ENCODE measurements around the gene ENTPD1. TPM values are rescaled to one million over a fixed set of nuclear protein-coding genes. Genes with fewer than 3 reads are reported as not detected.
"Not testable (repeated sequence)": the region's sequence is repeated elsewhere in the genome, so short reads cannot be mapped to it uniquely, and the experiment has no call there.

ENTPD1 gene
- total RNA-seq, 1 donor from 2014 or later, result 8.9 TPM

DNA sequence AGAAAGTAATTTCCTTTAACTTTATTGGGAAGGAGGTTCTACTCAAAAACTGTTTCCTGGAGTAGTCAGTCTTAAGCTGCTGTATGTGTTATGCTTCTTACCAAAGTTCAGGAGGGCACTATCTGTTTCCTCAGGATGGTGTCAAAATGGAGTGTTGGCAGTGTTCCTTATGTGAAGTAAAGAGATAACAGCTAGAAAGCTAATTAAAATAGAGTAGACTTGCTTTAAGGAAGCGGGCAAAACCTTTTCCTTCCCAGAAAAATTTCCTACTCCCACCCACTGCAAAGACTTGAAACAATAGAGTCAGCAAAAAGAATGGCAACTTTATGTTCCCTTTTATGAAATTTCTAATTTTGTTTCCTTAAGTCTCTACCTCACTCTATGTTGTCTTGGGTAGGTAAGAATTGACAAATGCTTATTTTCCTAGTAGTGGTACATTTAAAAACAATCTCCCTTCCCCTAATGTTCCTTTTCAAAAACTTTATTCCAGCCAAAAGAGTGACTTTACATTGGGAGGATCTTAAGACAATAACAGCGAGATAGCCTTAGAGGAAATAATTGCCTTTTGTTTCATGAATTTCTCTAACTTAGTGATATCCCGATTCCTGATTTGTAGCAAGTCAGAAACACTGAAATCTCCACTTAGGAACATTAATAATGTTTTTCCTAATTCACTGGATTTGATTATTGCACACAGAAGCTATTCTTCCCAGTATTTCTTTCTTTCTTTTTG, 26.5 kb upstream of the ENTPD1 start:
- H3K27me3 ChIP-seq (ENCODE audit: control insufficient read depth in 3 of 3, insufficient read depth in 3 of 3, low read length in 3 of 3), result no peaks in the 10 kb centered on the region
- no peaks in the 10 kb centered on the region for H3K9me3 ChIP-seq (ENCODE audit: control insufficient read depth in 3 of 3, low read length in 3 of 3)
- no peaks in the 10 kb centered on the region for H3K36me3 ChIP-seq (ENCODE audit: control insufficient read depth in 3 of 3, insufficient read depth in 3 of 3, low read length in 3 of 3)
- no peak overlapping the region for H3K4me3 ChIP-seq (ENCODE audit: low read length in 3 of 3)
- peaks cover 0 to 3% (median 0%) of the 10 kb centered on the region in 3 donors for H3K4me1 ChIP-seq (ENCODE audit: control insufficient read depth in 3 of 3, insufficient read depth in 3 of 3, low read length in 3 of 3)
- H3K27ac ChIP-seq (ENCODE audit: low read depth, low read length), result no peak overlapping the region
- no peak overlapping the region for H3K9ac ChIP-seq (ENCODE audit: low read depth in 1 of 3, low read length in 3 of 3)

DNA sequence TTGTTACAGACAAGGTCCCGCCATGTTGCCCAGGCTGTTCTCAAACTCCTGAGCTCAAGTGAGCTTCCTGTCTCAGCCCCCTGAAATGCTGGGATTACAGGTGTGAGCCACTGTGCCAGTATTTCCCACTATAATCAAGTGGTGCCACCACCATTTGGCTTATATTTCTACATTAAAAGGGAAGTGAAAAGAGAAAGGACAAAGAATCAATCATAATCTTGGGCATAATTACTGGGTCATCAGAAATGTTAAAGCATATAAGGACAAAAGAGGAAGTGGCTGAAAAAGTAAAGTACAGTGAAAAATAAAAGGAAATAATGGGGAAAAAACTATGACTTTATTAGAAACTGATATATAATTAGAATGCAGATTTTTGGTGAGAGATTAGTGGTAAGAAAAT, 25.7 kb upstream of the ENTPD1 start:
- no peaks in the 10 kb centered on the region for H3K36me3 ChIP-seq (ENCODE audit: control insufficient read depth in 3 of 3, insufficient read depth in 3 of 3, low read length in 3 of 3)
- H3K4me3 ChIP-seq (ENCODE audit: low read length in 3 of 3), result no peak overlapping the region
- no peaks in the 10 kb centered on the region for H3K27me3 ChIP-seq (ENCODE audit: control insufficient read depth in 3 of 3, insufficient read depth in 3 of 3, low read length in 3 of 3)
- no peak overlapping the region for H3K27ac ChIP-seq (ENCODE audit: low read depth, low read length)
- H3K9ac ChIP-seq (ENCODE audit: low read depth in 1 of 3, low read length in 3 of 3), result no peak overlapping the region
- peaks cover 0 to 3% (median 0%) of the 10 kb centered on the region in 3 donors for H3K4me1 ChIP-seq (ENCODE audit: control insufficient read depth in 3 of 3, insufficient read depth in 3 of 3, low read length in 3 of 3)
- no peaks in the 10 kb centered on the region for H3K9me3 ChIP-seq (ENCODE audit: control insufficient read depth in 3 of 3, low read length in 3 of 3)

DNA sequence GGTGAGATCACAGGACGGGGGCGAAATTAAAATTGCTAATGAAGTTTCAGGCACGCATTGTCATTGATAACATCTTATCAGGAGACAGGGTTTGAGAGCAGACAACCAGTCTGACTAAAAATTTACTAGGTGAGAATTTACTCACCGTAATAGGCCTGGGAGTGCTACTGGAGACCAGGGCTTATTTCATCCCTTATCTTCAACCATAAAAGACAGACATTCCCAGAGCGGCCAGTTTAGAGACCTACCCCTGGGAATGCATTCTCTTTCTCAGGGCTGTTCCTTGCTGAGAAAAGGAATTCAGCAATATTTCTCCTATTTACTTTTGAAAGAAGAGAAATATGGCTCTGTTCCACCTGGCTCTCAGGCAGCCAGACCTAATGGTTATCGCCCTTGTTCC, 23.1 kb upstream of the ENTPD1 start:
- not testable (repeated sequence) for H3K36me3 ChIP-seq (ENCODE audit: control insufficient read depth in 3 of 3, insufficient read depth in 3 of 3, low read length in 3 of 3); H3K9ac ChIP-seq (ENCODE audit: low read depth in 1 of 3, low read length in 3 of 3); H3K4me3 ChIP-seq (ENCODE audit: low read length in 3 of 3); H3K9me3 ChIP-seq (ENCODE audit: control insufficient read depth in 3 of 3, low read length in 3 of 3); H3K27me3 ChIP-seq (ENCODE audit: control insufficient read depth in 3 of 3, insufficient read depth in 3 of 3, low read length in 3 of 3); H3K4me1 ChIP-seq (ENCODE audit: control insufficient read depth in 3 of 3, insufficient read depth in 3 of 3, low read length in 3 of 3); H3K27ac ChIP-seq (ENCODE audit: low read depth, low read length)

DNA sequence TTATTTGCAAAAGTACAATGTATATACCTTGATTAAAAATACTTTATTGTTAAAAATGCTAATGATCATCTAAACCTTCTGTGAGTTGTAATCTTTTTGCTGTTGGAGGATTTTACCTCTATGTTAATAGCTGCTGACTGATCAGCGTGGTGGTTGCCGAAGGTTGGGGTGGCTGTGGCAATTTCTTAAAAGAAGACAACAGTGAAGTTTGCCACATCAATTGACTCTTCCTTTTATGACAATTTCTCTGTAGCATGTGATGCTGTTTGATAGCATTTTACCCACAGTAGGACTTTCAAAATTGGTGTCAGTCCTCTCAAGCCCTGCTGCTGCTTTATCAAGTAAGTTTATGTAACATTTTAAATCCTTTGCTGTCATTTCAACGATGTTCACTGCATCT, 16.9 kb upstream of the ENTPD1 start:
- Histone ChIP-seq H3K9me3 (ENCODE audit: control insufficient read depth in 3 of 3, low read length in 3 of 3) (no peaks in the 10 kb centered on the region), H3K27ac (ENCODE audit: low read depth, low read length) (no peak overlapping the region), H3K4me3 (ENCODE audit: low read length in 3 of 3) (no peak overlapping the region), H3K4me1 (ENCODE audit: control insufficient read depth in 3 of 3, insufficient read depth in 3 of 3, low read length in 3 of 3) (peaks cover 0 to 3% (median 0%) of the 10 kb centered on the region in 3 donors), H3K27me3 (ENCODE audit: control insufficient read depth in 3 of 3, insufficient read depth in 3 of 3, low read length in 3 of 3) (no peaks in the 10 kb centered on the region), H3K9ac (ENCODE audit: low read depth in 1 of 3, low read length in 3 of 3) (no peak overlapping the region), H3K36me3 (ENCODE audit: control insufficient read depth in 3 of 3, insufficient read depth in 3 of 3, low read length in 3 of 3) (no peaks in the 10 kb centered on the region)

DNA sequence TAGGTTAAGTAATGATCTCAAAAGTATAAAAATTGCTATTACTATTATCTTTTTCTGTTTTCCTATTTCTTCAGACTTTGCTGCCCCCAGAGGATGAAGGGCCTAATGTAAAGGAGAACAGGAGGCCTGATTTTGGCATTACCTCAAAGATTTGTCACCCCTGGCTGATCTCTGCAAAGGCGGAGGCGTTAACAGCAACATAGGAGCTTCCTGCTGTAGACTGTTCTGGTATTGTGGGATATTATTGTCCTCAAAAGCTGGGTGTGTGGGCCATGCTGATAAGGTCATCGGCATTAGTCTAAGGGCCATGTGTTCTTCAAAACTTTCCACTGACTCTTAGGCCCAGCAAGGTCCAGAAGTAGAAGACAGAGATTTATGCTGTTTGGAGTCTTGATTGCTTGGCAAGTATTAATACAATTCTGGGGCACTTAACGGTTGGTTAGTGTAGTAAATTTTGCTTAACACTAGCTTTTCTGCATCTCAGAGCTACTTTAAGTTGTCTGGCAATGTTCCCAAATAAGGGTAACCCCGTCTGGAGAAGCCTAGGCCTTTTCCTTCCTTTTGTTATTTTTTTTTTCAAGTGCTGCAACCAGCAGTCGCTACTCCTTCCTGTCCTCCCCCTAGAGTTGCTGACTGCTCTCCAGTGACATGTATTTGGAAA, 14.0 kb upstream of the ENTPD1 start:
- Histone ChIP-seq H3K27ac (ENCODE audit: low read depth, low read length) (peak overlapping the region; percentile 17), H3K36me3 (ENCODE audit: control insufficient read depth in 3 of 3, insufficient read depth in 3 of 3, low read length in 3 of 3) (no peaks in the 10 kb centered on the region), H3K4me1 (ENCODE audit: control insufficient read depth in 3 of 3, insufficient read depth in 3 of 3, low read length in 3 of 3) (peaks cover 0 to 3% (median 0%) of the 10 kb centered on the region in 3 donors), H3K27me3 (ENCODE audit: control insufficient read depth in 3 of 3, insufficient read depth in 3 of 3, low read length in 3 of 3) (no peaks in the 10 kb centered on the region), H3K9me3 (ENCODE audit: control insufficient read depth in 3 of 3, low read length in 3 of 3) (no peaks in the 10 kb centered on the region), H3K4me3 (ENCODE audit: low read length in 3 of 3) (no peak overlapping the region), H3K9ac (ENCODE audit: low read depth in 1 of 3, low read length in 3 of 3) (no peak overlapping the region)

DNA sequence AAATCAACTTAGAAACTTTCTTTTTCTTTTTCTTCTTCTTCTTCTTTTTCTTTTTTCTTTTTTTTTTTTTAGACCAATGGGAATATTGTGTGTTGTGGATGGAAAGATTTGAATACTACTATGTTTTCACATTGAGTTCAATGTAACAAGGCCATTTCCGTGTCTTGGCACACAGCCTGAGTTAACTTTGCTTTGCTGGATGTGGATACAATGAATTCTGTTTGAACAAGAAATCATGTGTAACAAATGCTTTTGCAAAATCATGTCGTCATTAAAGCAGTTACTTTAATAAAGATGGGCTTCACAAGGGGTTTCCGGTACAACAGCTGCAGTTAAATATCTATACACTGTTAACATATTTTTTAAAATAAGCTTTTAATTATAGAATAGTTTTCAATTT, 13.5 kb upstream of the ENTPD1 start:
- Histone ChIP-seq H3K9me3 (ENCODE audit: control insufficient read depth in 3 of 3, low read length in 3 of 3) (no peaks in the 10 kb centered on the region), H3K36me3 (ENCODE audit: control insufficient read depth in 3 of 3, insufficient read depth in 3 of 3, low read length in 3 of 3) (no peaks in the 10 kb centered on the region), H3K9ac (ENCODE audit: low read depth in 1 of 3, low read length in 3 of 3) (no peak overlapping the region), H3K27me3 (ENCODE audit: control insufficient read depth in 3 of 3, insufficient read depth in 3 of 3, low read length in 3 of 3) (no peaks in the 10 kb centered on the region), H3K27ac (ENCODE audit: low read depth, low read length) (peak overlapping the region; percentile 17), H3K4me1 (ENCODE audit: control insufficient read depth in 3 of 3, insufficient read depth in 3 of 3, low read length in 3 of 3) (peaks cover 0 to 3% (median 0%) of the 10 kb centered on the region in 3 donors), H3K4me3 (ENCODE audit: low read length in 3 of 3) (no peak overlapping the region)

DNA sequence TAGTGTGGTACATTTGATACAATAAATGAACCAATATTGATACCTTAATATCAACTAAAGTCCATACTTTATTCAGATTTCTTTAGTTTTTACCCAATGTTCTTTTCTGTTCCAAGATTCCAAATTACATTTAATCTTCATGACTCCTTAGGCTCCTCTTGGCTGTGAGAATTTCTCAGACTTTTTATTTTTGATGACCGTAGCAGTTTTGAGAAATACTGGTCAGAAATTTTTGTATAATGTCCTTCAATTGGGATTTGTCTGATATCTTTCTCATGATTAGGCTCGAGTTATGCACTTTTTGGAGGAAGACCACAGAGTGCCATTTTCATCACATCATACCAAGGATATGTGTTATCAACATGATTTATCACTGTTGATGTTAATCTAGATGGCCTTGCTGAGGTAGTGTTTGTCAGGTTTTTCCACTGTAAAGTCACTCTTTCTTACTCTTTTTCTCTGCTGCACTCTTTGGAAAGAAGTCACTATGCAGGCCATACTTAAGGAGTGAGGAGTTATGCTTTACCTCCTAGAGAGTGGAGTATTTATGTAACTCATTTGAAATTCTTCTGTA, 12.9 kb upstream of the ENTPD1 start:
- Histone ChIP-seq H3K4me3 (ENCODE audit: low read length in 3 of 3) (no peak overlapping the region), H3K27ac (ENCODE audit: low read depth, low read length) (no peak overlapping the region), H3K36me3 (ENCODE audit: control insufficient read depth in 3 of 3, insufficient read depth in 3 of 3, low read length in 3 of 3) (no peaks in the 10 kb centered on the region), H3K27me3 (ENCODE audit: control insufficient read depth in 3 of 3, insufficient read depth in 3 of 3, low read length in 3 of 3) (no peaks in the 10 kb centered on the region), H3K4me1 (ENCODE audit: control insufficient read depth in 3 of 3, insufficient read depth in 3 of 3, low read length in 3 of 3) (peaks cover 0 to 3% (median 0%) of the 10 kb centered on the region in 3 donors), H3K9me3 (ENCODE audit: control insufficient read depth in 3 of 3, low read length in 3 of 3) (no peaks in the 10 kb centered on the region), H3K9ac (ENCODE audit: low read depth in 1 of 3, low read length in 3 of 3) (no peak overlapping the region)

DNA sequence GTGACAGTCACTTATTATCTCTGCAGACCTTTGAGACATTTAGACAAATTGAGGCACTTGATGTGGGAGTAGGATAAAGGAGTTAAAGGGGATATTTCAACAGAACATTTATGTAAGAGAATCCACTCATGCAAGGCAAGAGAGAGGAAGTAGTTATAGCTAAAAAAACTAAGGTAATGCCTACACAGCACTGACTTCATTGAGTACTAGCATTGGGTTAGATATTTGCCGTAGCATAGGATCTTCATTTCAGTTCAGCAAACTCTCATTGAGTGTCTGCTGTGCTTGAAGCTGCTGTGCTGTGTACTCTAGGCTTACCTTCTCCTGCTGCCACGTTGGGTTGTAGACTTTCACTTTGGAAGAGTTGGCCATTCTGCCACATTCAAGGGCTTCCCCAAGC, 10.5 kb upstream of the ENTPD1 start:
- Histone ChIP-seq H3K9me3 (ENCODE audit: control insufficient read depth in 3 of 3, low read length in 3 of 3) (no peaks in the 10 kb centered on the region), H3K4me3 (ENCODE audit: low read length in 3 of 3) (no peak overlapping the region), H3K27me3 (ENCODE audit: control insufficient read depth in 3 of 3, insufficient read depth in 3 of 3, low read length in 3 of 3) (no peaks in the 10 kb centered on the region), H3K36me3 (ENCODE audit: control insufficient read depth in 3 of 3, insufficient read depth in 3 of 3, low read length in 3 of 3) (no peaks in the 10 kb centered on the region), H3K27ac (ENCODE audit: low read depth, low read length) (no peak overlapping the region), H3K4me1 (ENCODE audit: control insufficient read depth in 3 of 3, insufficient read depth in 3 of 3, low read length in 3 of 3) (peaks cover 0 to 3% (median 0%) of the 10 kb centered on the region in 3 donors), H3K9ac (ENCODE audit: low read depth in 1 of 3, low read length in 3 of 3) (no peak overlapping the region)

DNA sequence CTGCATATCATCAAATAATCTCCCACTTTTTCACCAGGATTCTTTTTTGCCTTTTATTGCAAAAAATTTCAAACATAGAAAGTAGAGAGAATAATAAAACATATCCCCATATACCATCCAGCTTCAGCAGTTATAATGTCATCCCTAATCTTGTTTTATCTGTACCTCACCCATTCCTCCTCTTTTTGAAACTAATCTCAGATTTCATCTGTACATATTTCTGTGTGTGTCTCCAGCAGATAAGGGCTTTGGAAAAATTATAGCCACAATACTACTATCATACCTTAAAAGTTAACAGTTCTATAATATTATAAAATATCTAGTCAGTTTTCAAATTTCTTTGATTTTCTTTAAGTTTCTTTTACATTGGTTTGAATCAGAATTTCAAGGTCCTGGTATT, 7.6 kb upstream of the ENTPD1 start:
- Histone ChIP-seq H3K9ac (ENCODE audit: low read depth in 1 of 3, low read length in 3 of 3) (no peak overlapping the region), H3K4me3 (ENCODE audit: low read length in 3 of 3) (no peak overlapping the region), H3K27me3 (ENCODE audit: control insufficient read depth in 3 of 3, insufficient read depth in 3 of 3, low read length in 3 of 3) (no peaks in the 10 kb centered on the region), H3K36me3 (ENCODE audit: control insufficient read depth in 3 of 3, insufficient read depth in 3 of 3, low read length in 3 of 3) (no peaks in the 10 kb centered on the region), H3K4me1 (ENCODE audit: control insufficient read depth in 3 of 3, insufficient read depth in 3 of 3, low read length in 3 of 3) (no peaks in the 10 kb centered on the region), H3K27ac (ENCODE audit: low read depth, low read length) (no peak overlapping the region), H3K9me3 (ENCODE audit: control insufficient read depth in 3 of 3, low read length in 3 of 3) (no peaks in the 10 kb centered on the region)

DNA sequence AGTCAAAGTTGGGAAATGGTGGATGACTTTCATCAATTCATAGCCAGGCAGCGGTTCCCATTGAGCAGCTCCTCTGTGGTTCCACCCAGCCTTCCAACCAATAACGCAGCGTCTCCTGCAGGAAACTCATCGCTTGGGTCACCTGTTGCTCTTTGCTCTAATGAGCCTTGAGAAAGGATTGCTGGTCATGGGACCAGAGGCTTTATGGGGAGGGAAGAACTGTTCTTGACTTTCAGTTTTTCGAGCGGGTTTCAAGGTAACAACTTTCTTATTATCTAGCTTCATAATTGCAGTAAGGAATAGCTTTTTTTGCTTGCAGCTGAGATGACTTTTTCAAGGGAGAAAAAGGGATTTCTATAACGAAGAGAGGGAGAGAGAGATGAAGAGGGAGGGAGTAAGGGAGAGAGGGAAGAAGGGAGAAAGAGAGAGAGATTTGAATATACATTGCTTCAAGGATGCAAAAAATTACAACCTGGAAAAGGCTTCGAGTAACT, 405 bp upstream of the ENTPD1 start:
- Histone ChIP-seq H3K27ac (ENCODE audit: low read depth, low read length) (peak overlapping the region; percentile 54), H3K9ac (ENCODE audit: low read depth in 1 of 3, low read length in 3 of 3) (peak overlapping the region in 2 of 3 donors; percentile 42 to 55), H3K9me3 (ENCODE audit: control insufficient read depth in 3 of 3, low read length in 3 of 3) (no peaks in the 10 kb centered on the region), H3K4me3 (ENCODE audit: low read length in 3 of 3) (peak overlapping the region; percentile 14 to 57 (median 21)), H3K36me3 (ENCODE audit: control insufficient read depth in 3 of 3, insufficient read depth in 3 of 3, low read length in 3 of 3) (no peaks in the 10 kb centered on the region), H3K4me1 (ENCODE audit: control insufficient read depth in 3 of 3, insufficient read depth in 3 of 3, low read length in 3 of 3) (peaks cover 2 to 4% (median 2%) of the 10 kb centered on the region in 3 donors), H3K27me3 (ENCODE audit: control insufficient read depth in 3 of 3, insufficient read depth in 3 of 3, low read length in 3 of 3) (no peaks in the 10 kb centered on the region)
